ENCODE measurements around the gene CD36.
A peak's percentile ranks its signal among the peaks of the same experiment; 100 is the strongest.

CD36 gene

DNA sequence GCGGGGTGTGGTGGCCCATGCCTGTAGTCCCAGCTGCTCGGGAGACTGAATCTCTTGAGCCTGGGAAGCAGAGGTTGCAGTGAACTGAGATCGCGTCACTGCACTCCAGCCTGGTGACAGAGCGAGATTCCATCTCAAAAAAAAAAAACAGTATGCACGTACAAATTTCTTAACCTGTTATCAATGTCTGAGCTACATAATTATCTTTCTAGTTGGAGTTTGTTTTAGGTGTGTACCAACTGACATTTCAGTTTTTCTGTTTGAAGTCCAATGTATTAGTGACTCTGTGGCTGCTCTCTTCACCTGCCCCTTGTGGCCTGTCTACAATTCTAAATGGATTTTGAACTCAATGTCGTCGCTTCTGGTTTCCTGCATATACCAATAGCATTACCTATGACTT lies 40.3 kb downstream of the CD36 start:
- Histone ChIP-seq H3K36me3 (ENCODE audit: control insufficient read depth, insufficient read depth, low read length) (no peaks in the 10 kb centered on the region), H3K4ac (ENCODE audit: low read depth, low read length) (no peak overlapping the region), H3K56ac (ENCODE audit: low read length) (no peak overlapping the region), H3K18ac (ENCODE audit: low read length) (no peak overlapping the region), H4K5ac (ENCODE audit: low read length) (no peak overlapping the region), H2BK5ac (ENCODE audit: low read length) (no peak overlapping the region), H3K9ac (ENCODE audit: low read length) (no peak overlapping the region), H3K4me3 (ENCODE audit: low read length) (no peak overlapping the region), H3K23ac (ENCODE audit: low read length) (no peak overlapping the region), H3K27ac (ENCODE audit: low read depth, low read length) (no peak overlapping the region), H2AK5ac (ENCODE audit: low read length) (no peak overlapping the region), H3K27me3 (ENCODE audit: insufficient read depth, low read length, poor library complexity) (no peaks in the 10 kb centered on the region), H3K79me1 (ENCODE audit: low read length) (no peaks in the 10 kb centered on the region), H3K79me2 (ENCODE audit: control insufficient read depth, insufficient read depth, low read length) (no peaks in the 10 kb centered on the region), H2BK15ac (replicated peaks; ENCODE audit: low read depth) (no peak overlapping the region), H3K4me1 (ENCODE audit: control insufficient read depth, low read depth, low read length) (no peaks in the 10 kb centered on the region), H2BK120ac (ENCODE audit: low read depth, low read length) (no peak overlapping the region), H3K4me2 (ENCODE audit: low read length) (no peak overlapping the region), H4K8ac (ENCODE audit: low read depth, low read length) (no peak overlapping the region)
- DNase-seq = no peak
- no CpG with 5 or more reads among the region's 8 CpGs for WGBS (ENCODE audit: extremely low coverage, insufficient coverage, low lambda C conversion rate)

DNA sequence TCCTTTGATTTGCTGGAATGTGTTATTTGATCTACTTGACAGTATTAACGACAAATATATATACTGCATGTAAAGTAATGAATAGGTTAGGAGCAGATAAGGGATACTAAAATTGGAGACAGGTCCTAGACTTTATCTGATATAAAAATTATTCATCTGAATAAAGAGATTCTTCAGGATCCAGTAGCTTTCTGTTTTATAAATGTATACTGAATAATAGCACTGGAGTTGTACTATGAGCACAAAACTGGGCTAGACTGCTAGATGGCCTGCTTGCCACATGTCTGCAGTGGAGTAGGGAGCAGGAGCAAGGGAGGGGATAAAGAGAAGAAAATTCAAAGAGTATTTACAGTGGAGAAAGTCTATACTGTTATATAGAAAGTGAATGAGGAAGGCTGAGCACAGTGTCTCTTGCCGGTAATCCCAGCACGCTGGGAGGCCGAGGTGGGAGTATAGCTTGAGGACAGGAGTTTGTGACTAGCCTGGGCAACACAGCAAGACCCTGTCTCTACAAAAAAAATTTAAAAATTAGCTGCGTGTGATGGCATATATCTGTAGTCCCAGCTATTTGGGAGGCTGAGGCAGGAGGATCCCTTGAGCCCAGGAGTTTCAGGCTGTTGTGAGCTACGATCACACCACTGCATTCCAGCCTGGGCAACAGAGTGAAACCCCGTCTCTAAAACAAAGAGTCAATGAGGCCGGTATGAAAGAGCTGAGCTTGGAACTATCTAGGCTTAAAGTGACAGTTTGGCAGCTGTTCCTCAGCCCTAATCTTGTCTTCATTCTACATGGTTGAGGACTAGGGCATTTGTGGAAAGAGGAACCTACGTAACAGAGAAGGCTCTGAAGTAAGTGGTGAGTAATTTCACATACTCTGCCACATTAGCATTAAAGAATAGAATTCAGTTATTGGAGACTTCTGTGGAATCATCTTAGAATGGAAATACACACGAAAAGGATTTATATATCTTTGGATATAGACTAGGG lies 41.8 kb downstream of the CD36 start:
- no peaks in the 10 kb centered on the region for H3K79me1 ChIP-seq (ENCODE audit: low read length)
- no peak overlapping the region for H4K5ac ChIP-seq (ENCODE audit: low read length)
- H3K18ac ChIP-seq (ENCODE audit: low read length) = no peak overlapping the region
- no peak overlapping the region for H2BK120ac ChIP-seq (ENCODE audit: low read depth, low read length)
- no peak overlapping the region for H3K27ac ChIP-seq (ENCODE audit: low read depth, low read length)
- no peak overlapping the region for H3K4me3 ChIP-seq (ENCODE audit: low read length)
- no peak overlapping the region for H3K9ac ChIP-seq (ENCODE audit: low read length)
- H3K56ac ChIP-seq (ENCODE audit: low read length) = no peak overlapping the region
- H3K4me2 ChIP-seq (ENCODE audit: low read length) = no peak overlapping the region
- no peak overlapping the region for H2AK5ac ChIP-seq (ENCODE audit: low read length)
- WGBS (ENCODE audit: extremely low coverage, insufficient coverage, low lambda C conversion rate) = no CpG with 5 or more reads among the region's 10 CpGs
- H3K79me2 ChIP-seq (ENCODE audit: control insufficient read depth, insufficient read depth, low read length) = no peaks in the 10 kb centered on the region
- H3K27me3 ChIP-seq (ENCODE audit: insufficient read depth, low read length, poor library complexity) = no peaks in the 10 kb centered on the region
- DNase-seq = no peak
- no peaks in the 10 kb centered on the region for H3K36me3 ChIP-seq (ENCODE audit: control insufficient read depth, insufficient read depth, low read length)
- no peak overlapping the region for H2BK5ac ChIP-seq (ENCODE audit: low read length)
- H3K4ac ChIP-seq (ENCODE audit: low read depth, low read length) = no peak overlapping the region
- H4K8ac ChIP-seq (ENCODE audit: low read depth, low read length) = no peak overlapping the region
- no peak overlapping the region for H2BK15ac ChIP-seq (replicated peaks; ENCODE audit: low read depth)
- H3K4me1 ChIP-seq (ENCODE audit: control insufficient read depth, low read depth, low read length) = no peaks in the 10 kb centered on the region
- no peak overlapping the region for H3K23ac ChIP-seq (ENCODE audit: low read length)

DNA sequence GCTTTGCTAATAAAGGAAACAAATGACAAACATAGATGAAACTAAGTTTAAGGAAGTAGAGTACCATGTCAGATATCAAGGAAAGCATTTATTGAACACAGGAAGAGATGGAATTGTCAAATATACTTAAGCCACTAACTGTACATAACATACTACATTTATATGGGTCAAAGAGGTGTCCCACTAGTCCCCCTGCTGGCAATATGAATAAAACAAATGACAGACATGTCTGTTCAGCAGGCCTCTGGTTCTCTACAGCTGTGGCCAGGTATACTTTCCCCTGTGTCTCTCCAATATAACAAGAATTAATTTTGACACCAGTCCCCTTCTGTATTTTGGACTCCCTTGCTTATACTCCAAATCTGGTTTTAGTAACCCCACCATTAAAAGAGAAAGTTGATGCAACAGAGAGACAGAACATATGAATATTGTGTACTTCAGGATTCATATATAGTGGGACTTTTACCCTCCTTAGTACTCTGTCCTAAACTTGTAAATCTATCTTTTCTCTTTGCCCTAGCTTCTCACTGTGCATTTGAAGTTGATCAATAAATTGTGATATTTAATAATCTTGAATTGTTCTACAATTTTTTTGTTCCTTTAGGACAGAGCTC lies 42.9 kb downstream of the CD36 start:
- Histone ChIP-seq H3K27me3 (ENCODE audit: insufficient read depth, low read length, poor library complexity) (no peaks in the 10 kb centered on the region), H3K27ac (ENCODE audit: low read depth, low read length) (no peak overlapping the region)

DNA sequence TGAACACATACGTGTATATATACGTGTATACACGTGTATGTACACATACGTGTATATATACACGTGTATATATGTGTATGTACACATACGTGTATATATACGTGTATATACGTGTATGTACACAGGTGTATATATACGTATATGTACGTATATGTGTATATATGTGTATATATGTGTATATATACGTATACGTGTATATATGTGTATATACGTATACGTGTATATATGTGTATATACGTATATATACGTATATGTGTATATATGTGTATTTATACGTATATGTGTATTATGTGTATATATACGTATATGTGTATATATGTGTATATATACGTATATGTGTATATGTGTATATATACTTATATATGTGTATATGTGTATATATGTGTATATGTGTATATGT lies 44.3 kb downstream of the CD36 start:
- Histone ChIP-seq H3K4me2 (ENCODE audit: low read length) (no peak overlapping the region), H3K36me3 (ENCODE audit: control insufficient read depth, insufficient read depth, low read length) (no peaks in the 10 kb centered on the region), H3K18ac (ENCODE audit: low read length) (no peak overlapping the region), H3K9ac (ENCODE audit: low read length) (no peak overlapping the region), H3K4me1 (ENCODE audit: control insufficient read depth, low read depth, low read length) (no peaks in the 10 kb centered on the region), H3K23ac (ENCODE audit: low read length) (no peak overlapping the region), H2BK5ac (ENCODE audit: low read length) (no peak overlapping the region), H3K56ac (ENCODE audit: low read length) (no peak overlapping the region), H3K27me3 (ENCODE audit: insufficient read depth, low read length, poor library complexity) (no peaks in the 10 kb centered on the region), H2BK120ac (ENCODE audit: low read depth, low read length) (no peak overlapping the region), H4K8ac (ENCODE audit: low read depth, low read length) (no peak overlapping the region), H3K4me3 (ENCODE audit: low read length) (no peak overlapping the region), H3K79me1 (ENCODE audit: low read length) (no peaks in the 10 kb centered on the region), H2BK15ac (replicated peaks; ENCODE audit: low read depth) (no peak overlapping the region), H3K27ac (ENCODE audit: low read depth, low read length) (no peak overlapping the region), H4K5ac (ENCODE audit: low read length) (no peak overlapping the region), H3K4ac (ENCODE audit: low read depth, low read length) (no peak overlapping the region), H2AK5ac (ENCODE audit: low read length) (no peak overlapping the region), H3K79me2 (ENCODE audit: control insufficient read depth, insufficient read depth, low read length) (no peaks in the 10 kb centered on the region)
- 100% methylated on average over 10 of the region's 19 CpGs for WGBS (ENCODE audit: extremely low coverage, insufficient coverage, low lambda C conversion rate)
- no peak for DNase-seq

More for the DNA sequence above, 42.9 kb downstream of the CD36 start:
- peak; percentile 7 for DNase-seq
- H4K8ac ChIP-seq (ENCODE audit: low read depth, low read length) = no peak overlapping the region
- no peak overlapping the region for H3K23ac ChIP-seq (ENCODE audit: low read length)
- no peak overlapping the region for H3K56ac ChIP-seq (ENCODE audit: low read length)
- no peak overlapping the region for H3K9ac ChIP-seq (ENCODE audit: low read length)
- H3K79me2 ChIP-seq (ENCODE audit: control insufficient read depth, insufficient read depth, low read length) = no peaks in the 10 kb centered on the region
- no peak overlapping the region for H4K5ac ChIP-seq (ENCODE audit: low read length)
- H3K4ac ChIP-seq (ENCODE audit: low read depth, low read length) = no peak overlapping the region
- H3K18ac ChIP-seq (ENCODE audit: low read length) = no peak overlapping the region
- no peaks in the 10 kb centered on the region for H3K4me1 ChIP-seq (ENCODE audit: control insufficient read depth, low read depth, low read length)
- no peak overlapping the region for H2AK5ac ChIP-seq (ENCODE audit: low read length)
- no peaks in the 10 kb centered on the region for H3K36me3 ChIP-seq (ENCODE audit: control insufficient read depth, insufficient read depth, low read length)
- H2BK5ac ChIP-seq (ENCODE audit: low read length) = no peak overlapping the region
- H2BK15ac ChIP-seq (replicated peaks; ENCODE audit: low read depth) = no peak overlapping the region
- H2BK120ac ChIP-seq (ENCODE audit: low read depth, low read length) = no peak overlapping the region
- no peak overlapping the region for H3K4me2 ChIP-seq (ENCODE audit: low read length)
- H3K79me1 ChIP-seq (ENCODE audit: low read length) = no peaks in the 10 kb centered on the region
- H3K4me3 ChIP-seq (ENCODE audit: low read length) = no peak overlapping the region

DNA sequence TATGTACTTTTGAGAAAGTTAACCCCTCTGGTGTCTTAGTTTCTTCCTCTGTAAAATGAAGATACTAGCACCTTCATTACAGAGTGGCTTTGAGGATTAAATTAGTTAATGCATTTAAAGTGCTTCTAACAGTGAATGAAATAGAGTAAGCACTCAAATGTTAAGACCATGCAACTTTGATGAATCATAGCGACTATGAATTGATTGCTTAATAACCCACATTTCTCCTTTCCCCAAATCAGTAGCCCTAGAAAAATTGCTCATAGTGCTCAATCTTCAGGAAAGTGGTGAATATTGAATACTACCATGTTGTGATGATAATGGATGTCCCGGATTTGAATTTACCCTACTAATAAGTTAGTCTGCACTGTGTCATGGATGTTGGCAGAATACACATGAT lies 48.1 kb downstream of the CD36 start:
- H3K4me1 ChIP-seq (ENCODE audit: control insufficient read depth, low read depth, low read length) = no peaks in the 10 kb centered on the region
- H3K4ac ChIP-seq (ENCODE audit: low read depth, low read length) = no peak overlapping the region
- no peak overlapping the region for H4K8ac ChIP-seq (ENCODE audit: low read depth, low read length)
- H2AK5ac ChIP-seq (ENCODE audit: low read length) = no peak overlapping the region
- H3K23ac ChIP-seq (ENCODE audit: low read length) = no peak overlapping the region
- no peak overlapping the region for H2BK15ac ChIP-seq (replicated peaks; ENCODE audit: low read depth)
- H3K36me3 ChIP-seq (ENCODE audit: control insufficient read depth, insufficient read depth, low read length) = no peaks in the 10 kb centered on the region
- no peak overlapping the region for H2BK120ac ChIP-seq (ENCODE audit: low read depth, low read length)
- no peak overlapping the region for H3K27ac ChIP-seq (ENCODE audit: low read depth, low read length)
- H3K56ac ChIP-seq (ENCODE audit: low read length) = no peak overlapping the region
- H3K4me2 ChIP-seq (ENCODE audit: low read length) = no peak overlapping the region
- H4K5ac ChIP-seq (ENCODE audit: low read length) = no peak overlapping the region
- DNase-seq = no peak
- no peak overlapping the region for H2BK5ac ChIP-seq (ENCODE audit: low read length)
- H3K4me3 ChIP-seq (ENCODE audit: low read length) = no peak overlapping the region
- H3K79me1 ChIP-seq (ENCODE audit: low read length) = no peaks in the 10 kb centered on the region
- WGBS (ENCODE audit: extremely low coverage, insufficient coverage, low lambda C conversion rate) = no CpG with 5 or more reads among the region's 2 CpGs
- no peak overlapping the region for H3K18ac ChIP-seq (ENCODE audit: low read length)
- no peak overlapping the region for H3K9ac ChIP-seq (ENCODE audit: low read length)
- H3K27me3 ChIP-seq (ENCODE audit: insufficient read depth, low read length, poor library complexity) = no peaks in the 10 kb centered on the region
- H3K79me2 ChIP-seq (ENCODE audit: control insufficient read depth, insufficient read depth, low read length) = no peaks in the 10 kb centered on the region
